Adipocyte (in vitro differentiated cells): ENCODE measurements around the gene HOXA9.
A peak's percentile ranks its signal among the peaks of the same experiment; 100 is the strongest.

Source experiments
- DNase-seq: peaks from one replicate; pipeline ENCODE4 v3.0.0-alpha.2; 2015; ENCODE audit warnings: low read depth
- H3K27me3 ChIP-seq: replicated peaks from 2 replicates; pipeline ENCODE4 v1.7.0; 2013; ENCODE audit warnings: mild to moderate bottlenecking, low read length, moderate library complexity; ENCODE audit not compliant: control insufficient read depth, insufficient read depth
- H3K36me3 ChIP-seq: 2 replicates; pipeline ENCODE4 v1.7.0; 2013; ENCODE audit warnings: low read length, mild to moderate bottlenecking, moderate library complexity; ENCODE audit not compliant: control insufficient read depth, insufficient read depth, severe bottlenecking
- H3K4me1 ChIP-seq: 2 replicates; pipeline ENCODE4 v1.7.0; 2013; ENCODE audit warnings: mild to moderate bottlenecking, low read length, moderate library complexity; ENCODE audit not compliant: control insufficient read depth, insufficient read depth
- H3K4me3 ChIP-seq: 2 replicates; pipeline ENCODE4 v1.7.0; 2013; ENCODE audit warnings: mild to moderate bottlenecking, low read length, moderate library complexity
- H3K9ac ChIP-seq: 2 replicates; pipeline ENCODE4 v1.7.0; 2013; ENCODE audit warnings: mild to moderate bottlenecking, low read length, moderate library complexity
- H3K9me3 ChIP-seq: 2 replicates; pipeline ENCODE4 v1.7.0; 2013; ENCODE audit warnings: mild to moderate bottlenecking, low read length, moderate library complexity; ENCODE audit not compliant: control insufficient read depth

The HOXA9 gene

GRCh38 chr7:27199849-27200760 lies 34.8 kb upstream of the HOXA9 start, which contains the start of gene HOXA13:
TSS of gene HOXA13 (minus strand) at chr7:27200091. CDS start at chr7:27200077, 14 bp downstream.
- H3K4me1 ChIP-seq = no peaks in the 10 kb centered on the region
- no peak within 1 kb of the TSS for H3K9ac ChIP-seq
- no peak for DNase-seq
- H3K36me3 ChIP-seq = no peaks in the 10 kb centered on the region
- H3K4me3 ChIP-seq = peak within 1 kb of the TSS; percentile 71
- H3K9me3 ChIP-seq = no peaks in the 10 kb centered on the region
- H3K27me3 ChIP-seq = peaks cover 76% of the 10 kb centered on the region

GRCh38 chr7:27198871-27199801 lies 33.8 kb upstream of the HOXA9 start:
- no peaks in the 10 kb centered on the region for H3K36me3 ChIP-seq
- peak overlapping the region; percentile 71 for H3K4me3 ChIP-seq
- no peaks in the 10 kb centered on the region for H3K4me1 ChIP-seq
- no peak overlapping the region for H3K9ac ChIP-seq
- H3K9me3 ChIP-seq = no peaks in the 10 kb centered on the region
- peaks cover 66% of the 10 kb centered on the region for H3K27me3 ChIP-seq
- DNase-seq = no peak

- H3K36me3 ChIP-seq = no peaks in the 10 kb centered on the region
- peaks cover 58% of the 10 kb centered on the region for H3K27me3 ChIP-seq
These were observed 33.0 kb upstream of the HOXA9 start for GRCh38 chr7:27198138-27198841.

GRCh38 chr7:27197137-27198042 lies 32.1 kb upstream of the HOXA9 start:
- H3K36me3 ChIP-seq = no peaks in the 10 kb centered on the region
- no peaks in the 10 kb centered on the region for H3K9me3 ChIP-seq
- H3K4me3 ChIP-seq = no peak overlapping the region
- H3K9ac ChIP-seq = no peak overlapping the region
- H3K4me1 ChIP-seq = no peaks in the 10 kb centered on the region
- peaks cover 49% of the 10 kb centered on the region for H3K27me3 ChIP-seq
- no peak for DNase-seq

More at GRCh38 chr7:27198138-27198841, 33.0 kb upstream of the HOXA9 start:
- Histone ChIP-seq H3K4me3 (peak overlapping the region; percentile 71), H3K4me1 (no peaks in the 10 kb centered on the region), H3K9ac (no peak overlapping the region), H3K9me3 (no peaks in the 10 kb centered on the region)
- DNase-seq = no peak

- no peak overlapping the region for H3K4me3 ChIP-seq
- H3K36me3 ChIP-seq = no peaks in the 10 kb centered on the region
- no peaks in the 10 kb centered on the region for H3K4me1 ChIP-seq
- no peaks in the 10 kb centered on the region for H3K9me3 ChIP-seq
- peaks cover 38% of the 10 kb centered on the region for H3K27me3 ChIP-seq
- peak; percentile 90 for DNase-seq
- H3K9ac ChIP-seq = no peak overlapping the region
These were observed 31.0 kb upstream of the HOXA9 start for GRCh38 chr7:27196287-27196767.

- no peaks in the 10 kb centered on the region for H3K4me1 ChIP-seq
- H3K9me3 ChIP-seq = no peaks in the 10 kb centered on the region
- no peak overlapping the region for H3K4me3 ChIP-seq
- H3K36me3 ChIP-seq = no peaks in the 10 kb centered on the region
- H3K27me3 ChIP-seq = peaks cover 33% of the 10 kb centered on the region
- H3K9ac ChIP-seq = no peak overlapping the region
- no peak for DNase-seq
These were observed 29.5 kb upstream of the HOXA9 start for GRCh38 chr7:27194686-27195379.

GRCh38 chr7:27194002-27194352 lies 28.6 kb upstream of the HOXA9 start:
- no peaks in the 10 kb centered on the region for H3K4me1 ChIP-seq
- no peaks in the 10 kb centered on the region for H3K9me3 ChIP-seq
- no peak for DNase-seq
- H3K27me3 ChIP-seq = peaks cover 30% of the 10 kb centered on the region
- H3K9ac ChIP-seq = no peak overlapping the region
- H3K4me3 ChIP-seq = no peak overlapping the region
- no peaks in the 10 kb centered on the region for H3K36me3 ChIP-seq

GRCh38 chr7:27193335-27194001 lies 28.1 kb upstream of the HOXA9 start:
- no peaks in the 10 kb centered on the region for H3K36me3 ChIP-seq
- peak overlapping the region; percentile 78 for H3K4me3 ChIP-seq
- H3K4me1 ChIP-seq = no peaks in the 10 kb centered on the region
- DNase-seq = no peak
- peaks cover 25% of the 10 kb centered on the region for H3K27me3 ChIP-seq
- H3K9ac ChIP-seq = peak overlapping the region; percentile 69
- H3K9me3 ChIP-seq = no peaks in the 10 kb centered on the region

GRCh38 chr7:27192546-27193334 lies 27.4 kb upstream of the HOXA9 start:
- Histone ChIP-seq H3K4me1 (no peaks in the 10 kb centered on the region), H3K36me3 (no peaks in the 10 kb centered on the region), H3K9me3 (no peaks in the 10 kb centered on the region), H3K27me3 (peaks cover 18% of the 10 kb centered on the region), H3K9ac (peak overlapping the region; percentile 69), H3K4me3 (peak overlapping the region; percentile 78)
- DNase-seq = peak; percentile 44
